ENCODE measurements around the gene SNX14. TPM values are rescaled to one million over a fixed set of nuclear protein-coding genes. Genes with fewer than 3 reads are reported as not detected.

The SNX14 gene
- total RNA-seq, 1 experiment from 2014 or later: 84.8 TPM

GRCh38 chr6:85551264-85551663 lies 42.4 kb downstream of the SNX14 start:
- H3K4me3 ChIP-seq (replicated peaks in 1 of 2; ENCODE audit: low read depth in 1 of 2, low read length in 2 of 2): no peak overlapping the region
- no peak for DNase-seq (ENCODE audit: low read depth, low spot score)
- TF ChIP-seq SP1 (IDR thresholded peaks at IDR 0.05; ENCODE audit: low read depth) (no peak), TCF7L2 (IDR thresholded peaks at IDR 0.05; ENCODE audit: borderline replicate concordance, extremely low read depth, insufficient read depth, insufficient read length) (no peak), ZBTB33 (IDR thresholded peaks at IDR 0.05; ENCODE audit: extremely low read depth, insufficient replicate concordance, low read length) (no peak), SIN3A (IDR thresholded peaks at IDR 0.05; ENCODE audit: low read depth) (no peak), POLR2AphosphoS5 (IDR thresholded peaks at IDR 0.05; ENCODE audit: low read depth, low read length) (no peak), EZH2 (IDR thresholded peaks at IDR 0.05) (no peak), FOSL1 (IDR thresholded peaks at IDR 0.05; ENCODE audit: low read depth) (no peak), CBX3 (IDR thresholded peaks at IDR 0.05; ENCODE audit: low read depth) (no peak), EZH2phosphoT487 (IDR thresholded peaks at IDR 0.05; ENCODE audit: borderline replicate concordance) (no peak), RAD21 (IDR thresholded peaks at IDR 0.05; ENCODE audit: low read depth) (no peak), ELF1 (IDR thresholded peaks at IDR 0.05; ENCODE audit: borderline replicate concordance, low read depth) (no peak), MAX (IDR thresholded peaks at IDR 0.05) (no peak), ATF3 (IDR thresholded peaks at IDR 0.05) (no peak), REST (IDR thresholded peaks at IDR 0.05; ENCODE audit: low read depth) (no peak), CEBPB (IDR thresholded peaks at IDR 0.05; ENCODE audit: low read depth) (no peak)
- no peak overlapping the region for H3K4me2 ChIP-seq (ENCODE audit: low read length)
- no peaks in the 10 kb centered on the region for H3K4me1 ChIP-seq (ENCODE audit: control insufficient read depth in 1 of 2, insufficient read depth in 2 of 2, low read length in 2 of 2)
- intact Hi-C loops (cut with micrococcal nuclease): no loop called here
- no TSS peak for BruUV-seq (replicated peaks)
- no peaks in the 10 kb centered on the region for H4K20me1 ChIP-seq (ENCODE audit: insufficient read depth)
- H3K9me2 ChIP-seq (ENCODE audit: insufficient read depth): no peaks in the 10 kb centered on the region
- 0 out of 4 replicates have a peak, but pooled peaks cover 0 to 4% of the 10 kb centered on the region in 2 experiments for H3K36me3 ChIP-seq (ENCODE audit: control insufficient read depth in 1 of 2, insufficient read depth in 2 of 2, low read length in 2 of 2)
- H3K79me2 ChIP-seq (ENCODE audit: insufficient read depth, low read length): no peaks in the 10 kb centered on the region
- ChIA-PET POLR2A (no interaction called here), RAD21 (ENCODE audit: low non-redundant PET in 1 of 2, low total read pairs in 2 of 2, uncharacterized antibody in 2 of 2, unreplicated experiment in 2 of 2) (no interaction called here), CTCF (interaction anchor here (0.8 kb wide), 1 partner anchor 14 kb away, joined by 3 read pairs; no protein-coding TSS in a partner anchor)
- H3K27me3 ChIP-seq (ENCODE audit: insufficient read depth, low read length): no peaks in the 10 kb centered on the region
- no peaks in the 10 kb centered on the region for H3K9me3 ChIP-seq (ENCODE audit: control insufficient read depth in 1 of 2, insufficient read depth in 1 of 2, low read depth in 1 of 2, low read length in 2 of 2)
- no peak for ATAC-seq
- H3K27ac ChIP-seq (ENCODE audit: low read depth, low read length): no peak overlapping the region
- H3K9ac ChIP-seq (ENCODE audit: low read length): no peak overlapping the region
- H2AFZ ChIP-seq (ENCODE audit: low read depth, low read length, poor library complexity, severe bottlenecking): no peak overlapping the region
